Right cardiac atrium (tissue), 5 donors: ENCODE measurements around the gene MFNG. TPM values are rescaled to one million over a fixed set of nuclear protein-coding genes. Genes with fewer than 3 reads are reported as not detected.

ENCODE experiments used
- ATAC-seq, 2 donors: fragments of 200-7000 bp; cut with Tn5 transposase; one replicate each; pipeline versions ENCODE4 v1.8.0 to v1.9.1; 2020; ENCODE audit warnings: moderate library complexity in 2 of 2, mild to moderate bottlenecking in 1 of 2
- DNase-seq, 3 donors: peaks; one replicate each; pipeline ENCODE4 v3.0.0-alpha.2; 2020
- H3K27ac ChIP-seq: one replicate; pipeline ENCODE4 v1.5.1; 2013; ENCODE audit warnings: mild to moderate bottlenecking, low read length, control low read depth, moderate library complexity
- H3K27me3 ChIP-seq: one replicate; pipeline ENCODE4 v1.6.1; 2013; ENCODE audit not compliant: control insufficient read depth, insufficient read depth
- H3K4me1 ChIP-seq: one replicate; pipeline ENCODE4 v1.6.1; 2013; ENCODE audit warnings: low read length; ENCODE audit not compliant: control insufficient read depth, insufficient read depth
- H3K4me3 ChIP-seq: one replicate; pipeline ENCODE4 v1.5.1; 2013; ENCODE audit warnings: low read length, control low read depth
- H3K9me3 ChIP-seq: one replicate; pipeline ENCODE4 v1.6.1; 2013; ENCODE audit warnings: low read length; ENCODE audit not compliant: control insufficient read depth
- WGBS: extraction: QIAGEN DNeasy Blood & Tissue Kit; methylation state at CpG from one replicate; pipeline ENCODE4 v1.1.7; 2013; 5-methylcytosine and 5-hydroxymethylcytosine counted together
- intact Hi-C, 4 donors: fragments of 100-400 bp; cut with DNase I; formaldehyde crosslinking; loops; one replicate each; pipeline versions ENCODE4 v1.11.0 to v1.14.0; 2022 to 2023
- polyA plus RNA-seq: library from polyadenylated mRNA; stranded (reverse); fragments of 200-250 nt; gene quantifications from one replicate; pipeline ENCODE4 v1.2.3, GENCODE V29; 2013
- total RNA-seq, 4 donors: library from RNA; stranded (reverse); fragmentation: NEBNext Ultra II Directional; extraction: Animal tissue kit (Norgen Biotek cat#: 25700); gene quantifications; one replicate each; pipeline ENCODE4 v1.2.1, GENCODE V29; 2021
- donor health status: healthy with polysubstance abuse.
- donor health status: DM: no; HTN: yes; CAD: no.
- donor health status: DM: no; HTN: no; CAD: no.
- donor health status: DM: no; HTN: yes; CAD: no; lungs with severe emphysema.
- donor health status: DM: yes; HTN: yes; CAD: no.

MFNG gene
- total and polyA plus RNA-seq, 5 donors: 9.0 to 14.1 (median 10.5) TPM

DNA sequence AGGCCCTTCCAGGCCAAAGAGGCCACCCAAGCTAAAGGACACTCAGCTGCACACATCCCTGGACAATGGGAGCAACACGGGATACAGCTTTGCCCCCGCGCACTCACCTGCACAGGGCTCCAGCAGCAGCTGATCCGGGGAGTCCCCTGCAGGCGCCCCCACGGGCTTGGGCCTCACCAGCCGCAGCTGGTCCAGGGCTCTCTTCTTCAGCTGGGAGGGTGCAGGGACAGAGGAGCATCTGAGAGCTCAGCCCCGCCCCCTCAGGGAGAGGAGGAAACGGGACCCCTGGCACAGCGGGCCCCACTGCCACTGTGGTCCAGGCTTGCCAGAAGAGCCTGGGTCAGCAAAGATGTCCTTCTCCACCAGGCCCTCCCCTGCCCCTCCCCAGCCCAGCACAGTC is 7.8 kb upstream of the MFNG start:
- Histone ChIP-seq H3K4me1 (no peaks in the 10 kb centered on the region), H3K27me3 (no peaks in the 10 kb centered on the region), H3K27ac (no peak overlapping the region), H3K4me3 (no peak overlapping the region), H3K9me3 (no peaks in the 10 kb centered on the region)
- ATAC-seq (no peak), DNase-seq (peak in 1 of 3 donors; percentile 26)
- WGBS: 89% methylated on average over 10 of the region's 10 CpGs
- intact Hi-C loops: loop anchor here in 1 of 4 donors (10.0 kb wide), 1 partner anchor 59 kb away; no protein-coding TSS in a partner anchor

DNA sequence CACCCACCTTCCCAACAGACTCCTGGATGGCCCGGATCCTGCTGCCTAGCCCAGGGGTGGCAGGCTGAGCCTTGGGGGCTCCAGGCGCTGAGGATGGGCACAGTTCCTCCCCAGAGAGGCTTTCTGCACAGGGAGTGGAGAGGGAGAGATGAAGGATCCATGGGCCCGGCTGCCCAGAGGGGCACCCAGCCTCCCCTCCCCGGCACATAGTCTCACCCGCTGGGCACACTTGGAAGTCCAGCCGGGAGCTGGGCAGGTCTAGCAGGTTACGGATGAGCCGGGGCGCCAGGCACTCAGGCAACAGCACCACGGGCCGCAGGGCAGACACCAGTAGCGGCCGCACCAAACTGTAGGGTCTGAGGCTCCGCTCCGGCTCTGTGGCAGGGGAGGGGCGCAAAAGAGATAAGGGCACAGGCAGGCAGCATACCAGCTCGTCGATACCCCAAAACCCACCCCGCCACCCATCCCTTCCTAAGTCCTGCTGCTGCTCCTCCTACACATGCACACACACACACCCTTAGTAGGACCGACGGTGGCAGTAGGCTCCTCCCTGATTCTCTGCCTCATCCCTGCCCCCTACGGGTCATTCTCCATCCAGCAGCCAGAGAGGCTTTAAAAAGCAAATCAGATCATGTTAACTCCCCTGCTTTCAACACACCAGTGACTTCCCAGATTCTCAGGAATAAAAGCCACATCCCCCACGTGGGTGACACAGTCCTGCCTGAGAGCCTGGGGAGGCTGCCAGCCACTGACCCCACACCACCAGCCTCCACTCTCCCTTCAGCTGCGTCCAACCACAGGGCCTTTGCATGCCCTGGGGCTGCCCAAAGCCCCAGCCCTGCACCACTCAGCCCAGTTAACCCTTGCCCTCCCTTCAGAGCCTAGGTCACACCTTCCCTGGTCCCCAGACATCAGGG is 6.5 kb upstream of the MFNG start:
- Histone ChIP-seq H3K4me3 (no peak overlapping the region), H3K27me3 (no peaks in the 10 kb centered on the region), H3K27ac (no peak overlapping the region), H3K4me1 (no peaks in the 10 kb centered on the region), H3K9me3 (no peaks in the 10 kb centered on the region)
- ATAC-seq (peak in 1 of 2 donors; percentile 3), DNase-seq (peak in 1 of 3 donors; percentile 58)
- 68% methylated on average over 24 of the region's 24 CpGs for WGBS
- intact Hi-C loops: loop anchor here in 1 of 4 donors (10.0 kb wide), 1 partner anchor 58 kb away; no protein-coding TSS in a partner anchor

- DNase-seq (peak in 1 of 3 donors; percentile 44), ATAC-seq (no peak)
- Histone ChIP-seq H3K4me1 (peaks cover 2% of the 10 kb centered on the region), H3K27ac (no peak overlapping the region), H3K4me3 (no peak overlapping the region), H3K27me3 (no peaks in the 10 kb centered on the region), H3K9me3 (no peaks in the 10 kb centered on the region)
- 81% methylated on average over 21 of the region's 22 CpGs for WGBS
- intact Hi-C loops: loop anchor here in 1 of 4 donors (10.0 kb wide), 1 partner anchor 57 kb away; no protein-coding TSS in a partner anchor
Observed at GRCh38 chr22:37491559-37492427, 5.6 kb upstream of the MFNG start.

DNA sequence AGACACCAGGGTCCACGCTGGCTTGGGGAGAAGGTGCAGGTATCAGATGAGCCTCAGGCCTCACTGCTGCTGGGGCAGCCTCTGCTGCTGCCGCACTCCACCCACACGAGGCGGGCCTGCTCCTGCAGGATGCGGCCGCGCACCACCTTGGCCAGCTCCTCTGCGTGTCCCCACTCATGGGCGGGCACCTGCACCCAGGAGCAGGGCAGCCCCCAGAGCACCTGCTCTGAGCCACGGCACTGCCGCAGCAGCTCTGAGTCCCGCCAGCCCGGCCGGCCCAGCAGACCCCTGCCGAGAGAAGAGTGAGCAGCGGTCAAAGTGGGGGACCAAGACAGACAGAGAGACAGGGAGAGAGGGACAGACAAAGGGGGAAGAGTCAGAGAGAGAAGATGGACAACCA is 4.9 kb upstream of the MFNG start:
- intact Hi-C loops: loop anchor here in 1 of 4 donors (10.0 kb wide), 1 partner anchor 56 kb away; no protein-coding TSS in a partner anchor
- H3K27me3 ChIP-seq: no peaks in the 10 kb centered on the region
- no peak for DNase-seq
- H3K4me1 ChIP-seq: peaks cover 2% of the 10 kb centered on the region
- H3K4me3 ChIP-seq: no peak overlapping the region
- no peak for ATAC-seq
- WGBS: 88% methylated on average over 16 of the region's 16 CpGs
- H3K9me3 ChIP-seq: no peaks in the 10 kb centered on the region
- no peak overlapping the region for H3K27ac ChIP-seq

- Histone ChIP-seq H3K27me3 (no peaks in the 10 kb centered on the region), H3K4me3 (no peak overlapping the region), H3K27ac (no peak overlapping the region), H3K4me1 (peaks cover 2% of the 10 kb centered on the region), H3K9me3 (no peaks in the 10 kb centered on the region)
- intact Hi-C loops: loop anchor here in 1 of 4 donors (10.0 kb wide), 1 partner anchor 55 kb away; no protein-coding TSS in a partner anchor
- 95% methylated on average over 10 of the region's 10 CpGs for WGBS
- DNase-seq (no peak), ATAC-seq (no peak)
Observed at GRCh38 chr22:37489983-37490382, 3.8 kb upstream of the MFNG start.

DNA sequence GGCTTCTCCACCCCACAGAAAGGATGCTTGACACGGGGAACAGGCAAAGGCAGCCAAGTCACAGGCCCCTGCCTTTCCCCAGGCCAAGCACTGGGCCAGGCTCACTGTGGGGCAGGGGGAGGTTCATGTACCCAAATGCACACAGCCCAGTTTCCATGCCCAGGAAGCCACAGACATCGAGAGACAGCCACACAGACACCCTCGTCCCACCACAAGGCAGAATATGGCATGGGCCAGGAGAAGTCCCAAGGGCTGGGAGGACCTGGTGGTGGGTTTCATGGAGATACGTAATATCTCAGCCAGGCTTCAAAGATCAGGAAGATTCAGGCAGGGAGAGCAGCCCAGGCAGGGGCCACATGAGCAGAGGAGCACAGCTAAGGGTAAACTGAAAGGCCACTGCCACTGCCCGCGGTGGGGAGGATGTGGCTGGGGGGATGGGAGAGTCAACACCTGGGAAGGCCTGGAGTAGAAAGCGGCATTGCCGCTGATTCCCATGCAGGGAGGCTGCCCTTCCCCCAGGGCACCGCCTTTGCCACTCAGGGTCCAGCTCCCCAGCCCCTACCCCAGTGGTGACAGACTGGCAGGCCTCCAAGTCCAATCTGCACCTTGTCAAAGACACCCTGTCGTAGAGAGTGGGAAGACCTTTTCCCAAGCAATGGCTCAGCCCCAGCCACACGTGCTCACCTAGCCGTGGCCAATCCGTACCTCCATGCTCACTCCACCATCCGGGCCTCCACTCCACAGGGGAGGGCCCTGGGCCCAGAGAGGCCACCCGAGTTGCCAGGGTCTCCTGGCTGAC is 2.4 kb upstream of the MFNG start:
- intact Hi-C loops: no loop called here
- no peaks in the 10 kb centered on the region for H3K9me3 ChIP-seq
- H3K4me1 ChIP-seq: peaks cover 2% of the 10 kb centered on the region
- no peaks in the 10 kb centered on the region for H3K27me3 ChIP-seq
- ATAC-seq: no peak
- 58% methylated on average over 15 of the region's 15 CpGs for WGBS
- no peak overlapping the region for H3K4me3 ChIP-seq
- DNase-seq: no peak
- no peak overlapping the region for H3K27ac ChIP-seq

- H3K4me1 ChIP-seq: peaks cover 2% of the 10 kb centered on the region
- ATAC-seq (no peak), DNase-seq (no peak)
- 76% methylated on average over 4 of the region's 4 CpGs for WGBS
- no peak overlapping the region for H3K27ac ChIP-seq
- intact Hi-C loops: no loop called here
- no peaks in the 10 kb centered on the region for H3K27me3 ChIP-seq
- no peak overlapping the region for H3K4me3 ChIP-seq
- H3K9me3 ChIP-seq: no peaks in the 10 kb centered on the region
Observed at GRCh38 chr22:37487571-37487970, 1.4 kb upstream of the MFNG start.

DNA sequence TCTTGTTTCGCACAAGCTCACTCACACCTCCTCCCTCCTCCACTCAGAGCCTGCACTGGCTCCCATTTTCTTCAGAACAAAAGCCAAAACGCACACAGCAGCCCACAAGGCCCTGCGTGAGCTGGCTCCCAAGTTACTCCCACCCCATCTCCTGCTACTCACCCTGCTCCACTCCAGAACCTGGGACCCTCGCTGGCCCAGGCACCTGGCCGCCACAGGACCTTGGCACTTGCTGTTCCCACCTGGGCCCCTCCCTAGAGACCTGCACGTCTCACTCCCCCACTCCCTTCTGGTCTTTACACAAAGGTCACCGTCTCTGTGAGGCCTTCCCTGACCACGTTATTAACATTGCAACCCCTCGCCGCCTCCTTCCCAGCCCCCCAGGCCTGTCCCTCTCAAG is 945 bp upstream of the MFNG start:
- DNase-seq: no peak
- Histone ChIP-seq H3K27ac (peak overlapping the region; percentile 16), H3K4me3 (no peak overlapping the region), H3K9me3 (no peaks in the 10 kb centered on the region), H3K4me1 (peaks cover 2% of the 10 kb centered on the region), H3K27me3 (no peaks in the 10 kb centered on the region)
- intact Hi-C loops: no loop called here
- no peak for ATAC-seq
- WGBS: 76% methylated on average over 10 of the region's 10 CpGs

DNA sequence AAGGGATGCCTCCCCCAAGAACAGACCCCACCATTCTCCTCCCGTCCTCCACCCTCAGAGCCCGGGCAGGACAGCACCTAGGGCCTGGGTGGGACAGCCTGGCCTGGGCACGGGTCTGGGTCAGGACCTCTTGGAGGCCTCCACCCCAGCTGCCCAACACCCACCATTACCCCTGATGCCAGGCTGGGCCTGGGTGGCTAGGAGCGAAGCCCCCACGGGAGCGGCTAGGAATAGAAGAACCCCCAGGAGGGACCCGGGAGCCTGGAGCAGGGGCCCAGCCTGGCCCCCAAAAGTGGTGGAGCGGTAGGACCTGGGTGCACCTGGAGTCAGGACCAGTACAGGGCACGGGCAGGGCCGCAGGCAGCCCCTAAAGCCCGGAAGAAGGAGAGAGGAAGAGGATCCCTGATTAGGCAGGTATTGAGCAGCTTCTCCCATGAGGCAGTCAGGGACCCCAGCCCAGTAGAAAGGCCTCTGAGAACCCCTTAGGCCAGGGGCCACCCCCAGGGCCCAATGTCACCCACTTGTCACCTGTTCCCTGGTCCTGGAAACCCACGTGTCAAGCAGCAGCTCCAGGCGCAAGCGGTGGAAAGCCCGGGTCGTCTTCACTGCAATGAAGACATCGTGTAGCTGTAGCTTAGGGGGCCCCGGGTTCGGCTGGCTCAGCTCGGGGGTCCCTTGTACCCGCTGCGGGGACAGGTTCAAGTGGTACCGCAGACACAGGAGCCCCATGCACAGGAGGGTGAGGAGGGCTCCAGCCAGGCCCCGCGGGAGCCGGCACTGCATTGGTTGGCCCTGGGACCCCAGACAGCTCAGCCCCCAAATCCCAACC is 575 bp downstream of the MFNG start:
- 51% methylated on average over 26 of the region's 26 CpGs for WGBS
- intact Hi-C loops: loop anchor here in 1 of 4 donors (2.0 kb wide), 1 partner anchor 35 kb away; no protein-coding TSS in a partner anchor
- Histone ChIP-seq H3K4me3 (peak overlapping the region; percentile 39), H3K4me1 (peaks cover 2% of the 10 kb centered on the region), H3K27ac (peak overlapping the region; percentile 26), H3K9me3 (no peaks in the 10 kb centered on the region), H3K27me3 (no peaks in the 10 kb centered on the region)
- DNase-seq (no peak), ATAC-seq (peak in 1 of 2 donors; percentile 8)
